Fibroblast of skin of scalp (primary cell): Measurements from ENCODE around the gene SEMA5A.

Experiments used
- DNase-seq: peaks from one replicate; pipeline ENCODE4 v3.0.0-alpha.2; 2013

The SEMA5A gene

GRCh38 chr5:9051779-9052178 lies 494.1 kb downstream of the SEMA5A start:
- no peak for DNase-seq

DNA sequence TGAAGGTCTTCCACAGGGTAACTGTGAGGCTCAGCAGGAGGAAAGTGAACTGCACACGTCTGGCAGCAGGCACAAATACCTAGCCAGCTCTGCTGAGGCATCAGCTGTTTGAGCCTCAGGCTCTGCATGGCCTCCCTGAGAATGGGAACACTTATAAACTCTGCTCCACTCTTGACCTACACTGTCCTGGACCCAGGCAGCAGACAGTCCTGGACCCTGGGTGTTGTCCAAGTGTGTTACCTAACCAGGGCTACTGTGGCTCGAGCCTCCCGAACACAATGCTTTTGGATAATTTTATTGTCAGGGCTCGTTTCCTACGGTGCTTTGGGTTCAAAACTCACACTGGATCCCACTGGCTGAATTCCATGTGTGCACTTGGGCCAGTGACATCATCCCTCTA lies 497.9 kb downstream of the SEMA5A start:
- no peak for DNase-seq

GRCh38 chr5:9046756-9047481 lies 499.0 kb downstream of the SEMA5A start:
- peak; percentile 90 for DNase-seq

DNA sequence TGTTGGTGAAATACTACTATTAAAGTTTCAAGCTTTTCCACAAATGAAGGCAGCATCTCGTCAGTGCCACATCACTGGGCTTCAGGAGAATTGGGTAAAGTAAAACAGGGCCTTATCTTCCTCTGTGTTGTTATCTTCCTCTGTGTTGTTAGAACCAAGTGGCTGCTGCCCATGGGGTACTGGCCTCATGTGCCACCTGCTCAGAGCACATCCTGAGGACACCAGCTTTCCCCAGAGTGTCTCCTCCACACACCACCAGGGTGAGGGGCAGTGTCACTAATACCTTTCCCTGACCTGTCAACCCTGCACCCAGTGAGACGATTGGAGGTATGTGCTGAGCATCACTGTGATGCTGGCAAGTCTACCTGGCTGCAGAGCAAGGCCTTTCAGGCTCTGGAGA lies 499.9 kb downstream of the SEMA5A start:
- DNase-seq, result no peak

DNA sequence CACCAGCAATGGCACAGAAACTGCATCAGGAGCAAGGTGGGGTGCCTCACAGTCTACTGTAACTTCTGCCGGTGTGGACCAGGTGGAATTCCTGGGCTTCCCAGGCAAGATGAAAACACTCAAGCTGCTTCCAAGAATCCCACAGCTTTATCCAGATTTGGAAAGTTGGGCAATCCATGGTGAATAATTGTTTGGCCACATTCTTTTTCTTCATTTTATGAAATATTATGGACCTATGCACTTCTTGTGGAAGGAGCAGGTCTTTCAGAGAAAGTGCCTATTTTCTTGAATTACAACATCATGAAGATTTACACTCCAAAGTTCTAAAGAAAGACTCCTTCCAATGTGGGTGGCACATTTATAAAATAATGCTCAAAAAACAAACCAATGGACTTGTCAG lies 503.6 kb downstream of the SEMA5A start:
- no peak for DNase-seq

DNA sequence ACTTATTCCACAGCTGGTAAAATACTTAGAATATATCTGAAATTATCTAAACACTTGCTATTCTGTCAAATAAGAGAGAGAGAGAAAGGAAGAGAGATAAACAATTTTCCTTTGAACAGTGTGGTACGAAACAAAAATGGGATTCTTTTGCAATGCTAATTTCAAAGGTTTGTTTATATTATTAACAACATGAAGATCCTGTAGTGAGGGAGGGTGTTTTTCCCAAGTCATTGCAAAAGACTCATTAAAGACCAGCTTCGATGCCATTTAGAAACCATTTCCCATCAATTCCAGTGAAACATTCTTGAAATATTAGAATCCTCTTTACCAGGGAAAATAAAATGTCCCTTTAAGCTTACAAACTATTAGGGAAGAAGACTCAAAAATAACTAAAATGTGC lies 505.4 kb downstream of the SEMA5A start:
- DNase-seq, result no peak

DNA sequence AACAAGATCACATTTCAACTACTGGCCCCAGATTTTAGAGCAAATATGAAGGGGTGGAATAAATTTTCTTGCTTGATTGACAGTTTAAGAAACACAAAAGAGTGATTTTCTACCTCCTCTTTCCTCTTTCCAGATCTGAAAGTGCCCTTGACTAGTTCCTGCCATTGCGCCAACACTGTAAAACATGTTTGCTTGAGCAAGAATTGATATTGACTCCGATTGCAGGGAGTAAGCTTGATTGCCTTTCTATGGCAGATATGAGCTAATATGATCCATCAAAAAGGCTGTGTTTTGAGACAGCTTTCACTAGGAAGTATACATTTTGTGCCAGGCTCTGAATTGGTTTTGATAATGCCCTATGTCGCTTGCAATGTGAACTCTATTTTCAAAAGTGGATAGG lies 508.8 kb downstream of the SEMA5A start:
- no peak for DNase-seq

DNA sequence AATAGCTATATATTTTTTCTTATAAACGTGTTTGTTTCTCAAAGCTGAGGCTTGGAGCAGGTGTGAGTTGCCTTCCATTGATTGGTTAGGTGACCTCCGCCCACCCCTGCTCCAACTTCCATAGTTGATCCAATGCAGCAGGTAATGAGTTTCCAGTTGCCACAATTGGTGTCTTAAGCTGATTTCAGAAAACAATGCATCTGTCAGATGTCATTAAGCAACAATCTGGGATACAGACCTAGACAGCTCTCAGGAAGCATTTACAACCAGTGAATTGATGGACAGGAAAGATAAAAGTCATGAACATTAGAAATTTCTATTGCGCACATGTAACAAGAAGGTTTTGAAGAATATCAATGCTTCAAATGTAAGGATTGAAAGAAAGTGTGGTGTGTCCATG lies 510.5 kb downstream of the SEMA5A start:
- DNase-seq, result no peak

DNA sequence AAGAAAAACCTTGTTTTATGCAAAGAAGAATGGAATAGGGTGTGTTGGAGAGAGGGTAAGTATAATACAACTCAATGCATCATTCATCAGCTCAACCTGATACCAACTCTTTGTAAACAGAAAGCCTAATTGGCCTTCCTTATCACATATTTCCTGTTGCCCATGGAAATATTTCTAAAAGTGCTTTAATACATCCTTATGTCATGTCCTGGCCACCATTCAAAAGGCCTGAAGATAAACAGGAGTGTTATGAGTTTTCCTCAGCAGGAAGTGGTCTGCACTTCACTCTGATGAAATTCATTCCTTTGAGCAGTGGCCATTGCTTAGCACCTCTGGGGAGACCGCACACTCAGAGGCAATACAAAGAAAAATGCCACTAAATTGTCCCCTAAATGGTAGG lies 511.2 kb downstream of the SEMA5A start:
- DNase-seq, result peak; percentile 65

GRCh38 chr5:9033524-9033923 lies 512.4 kb downstream of the SEMA5A start:
- DNase-seq, result no peak

DNA sequence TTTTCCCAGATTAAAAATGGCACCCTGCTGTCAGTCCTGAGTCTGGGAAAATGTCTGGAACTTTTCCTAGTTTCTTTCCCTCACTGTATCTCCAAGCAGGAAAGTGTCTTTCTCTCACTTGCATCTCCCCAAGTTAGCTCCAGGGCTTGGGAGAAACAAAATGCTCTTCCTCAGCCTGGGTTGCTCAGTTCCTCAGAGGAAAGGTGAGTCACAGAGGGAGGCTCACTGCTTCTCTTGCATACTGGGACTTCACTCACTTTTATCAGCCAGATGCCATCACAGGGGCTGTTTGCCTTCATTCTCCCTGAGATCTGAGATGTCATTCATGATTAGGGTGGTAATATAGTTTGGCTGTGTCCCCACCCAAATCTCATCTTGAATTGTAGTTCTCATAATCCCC lies 519.9 kb downstream of the SEMA5A start:
- no peak for DNase-seq

GRCh38 chr5:9020996-9021395 lies 524.9 kb downstream of the SEMA5A start:
- DNase-seq, result peak; percentile 42

DNA sequence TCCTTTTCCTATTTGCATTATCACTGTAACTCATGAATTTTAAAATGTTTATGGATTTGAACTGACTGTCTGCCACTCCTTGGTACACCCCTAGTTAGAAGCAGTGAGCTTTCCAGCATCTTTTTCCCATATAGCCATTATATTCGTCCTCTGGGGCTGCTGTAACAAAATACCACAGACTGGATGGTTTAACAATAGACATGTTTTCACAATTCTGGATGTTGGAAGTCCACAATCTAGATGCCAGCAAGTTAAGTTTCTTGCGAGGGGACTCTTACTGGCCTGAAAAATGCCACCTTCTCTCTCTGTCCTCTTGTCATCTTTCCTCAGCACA lies 530.0 kb downstream of the SEMA5A start:
- no peak for DNase-seq

DNA sequence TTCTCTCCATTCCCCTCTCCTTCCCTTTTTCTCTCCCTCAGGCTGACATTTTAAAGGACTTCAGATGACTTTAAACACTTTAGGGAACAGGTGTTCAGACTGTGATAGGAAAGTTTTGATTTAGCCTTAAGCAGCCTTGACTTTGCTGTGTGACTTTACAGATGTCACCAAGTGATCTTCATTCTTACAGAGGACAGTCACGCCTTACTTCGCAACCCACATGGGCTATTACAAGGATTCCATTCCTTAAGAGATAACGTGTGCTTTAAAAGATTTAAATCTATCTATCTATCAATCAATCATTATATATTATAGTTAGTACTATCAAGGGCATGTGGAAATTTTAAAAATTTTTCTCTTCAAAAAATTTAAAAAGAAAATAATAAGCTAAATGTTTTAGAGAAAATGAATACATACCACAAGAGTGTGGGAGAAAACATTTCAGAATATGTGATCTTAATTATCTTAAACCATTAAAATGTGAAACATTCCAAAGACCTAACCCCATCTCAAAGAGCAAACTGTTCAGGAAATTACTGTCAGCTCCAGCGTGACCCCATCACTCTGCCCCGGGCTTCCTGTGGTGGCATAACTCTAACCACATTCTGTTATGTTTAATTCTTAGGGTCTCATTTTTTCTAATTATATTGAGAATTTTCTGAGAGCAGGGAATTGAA lies 530.5 kb downstream of the SEMA5A start:
- peak; percentile 92 for DNase-seq

GRCh38 chr5:9013147-9013546 lies 532.7 kb downstream of the SEMA5A start:
- DNase-seq, result no peak

DNA sequence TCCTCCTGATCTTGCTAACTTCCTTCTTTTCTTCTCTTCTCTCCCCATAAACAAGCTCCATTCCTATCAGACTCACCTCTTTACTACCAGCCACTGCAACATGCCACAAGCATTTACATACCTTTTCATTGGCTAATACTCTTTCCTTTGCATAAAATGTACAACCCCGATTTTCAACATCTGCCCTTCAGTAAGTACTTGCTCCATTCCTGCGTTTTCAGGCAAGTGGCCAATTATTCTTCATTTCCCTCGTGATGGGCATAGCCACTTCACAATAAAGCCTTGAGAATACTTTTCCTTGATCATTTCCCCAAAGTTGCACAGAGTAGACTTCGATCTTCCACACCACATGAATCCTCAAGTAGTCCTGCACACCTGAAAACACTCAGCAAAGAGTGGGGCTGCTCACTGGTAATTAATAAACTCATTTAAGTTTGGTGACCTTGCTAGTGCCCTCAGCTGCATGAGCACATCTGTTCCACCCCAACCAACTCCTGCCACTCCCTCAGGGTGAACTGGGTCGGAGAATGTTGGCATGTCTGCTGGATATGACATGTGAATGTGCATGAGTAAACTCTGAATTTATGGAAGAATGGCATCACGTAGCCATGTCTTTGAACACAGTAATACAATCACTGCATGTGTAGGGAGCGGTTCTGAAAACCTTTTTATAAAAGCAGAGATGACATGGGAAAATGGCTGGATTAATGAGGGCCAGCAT lies 535.8 kb downstream of the SEMA5A start:
- DNase-seq, result peak; percentile 55

- DNase-seq, result no peak
Observed at GRCh38 chr5:8997542-8998070, 548.3 kb downstream of the SEMA5A start.

GRCh38 chr5:8993031-8993430 lies 552.8 kb downstream of the SEMA5A start:
- no peak for DNase-seq
